Measurements from ENCODE around the gene DYNC2H1.

DNA sequence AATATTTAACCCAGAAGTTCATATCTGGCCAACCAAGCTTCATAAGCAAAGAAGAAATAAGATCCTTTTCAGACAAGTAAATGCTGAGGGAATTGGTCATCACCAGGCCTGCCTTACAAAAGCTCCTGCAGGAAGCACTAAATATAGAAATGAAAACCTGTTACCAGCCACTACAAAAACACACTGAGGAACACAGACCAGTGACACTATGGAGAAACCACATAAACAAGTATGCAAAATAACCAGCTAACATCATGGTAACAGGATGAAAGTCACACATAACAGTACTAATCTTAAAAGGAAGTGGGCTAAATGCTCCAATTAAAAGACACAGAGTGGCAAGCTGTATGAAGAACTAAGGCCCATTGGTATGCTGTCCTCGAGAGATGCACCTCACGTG, 311.4 kb downstream of the DYNC2H1 start:
- TF ChIP-seq, protein P1, sequence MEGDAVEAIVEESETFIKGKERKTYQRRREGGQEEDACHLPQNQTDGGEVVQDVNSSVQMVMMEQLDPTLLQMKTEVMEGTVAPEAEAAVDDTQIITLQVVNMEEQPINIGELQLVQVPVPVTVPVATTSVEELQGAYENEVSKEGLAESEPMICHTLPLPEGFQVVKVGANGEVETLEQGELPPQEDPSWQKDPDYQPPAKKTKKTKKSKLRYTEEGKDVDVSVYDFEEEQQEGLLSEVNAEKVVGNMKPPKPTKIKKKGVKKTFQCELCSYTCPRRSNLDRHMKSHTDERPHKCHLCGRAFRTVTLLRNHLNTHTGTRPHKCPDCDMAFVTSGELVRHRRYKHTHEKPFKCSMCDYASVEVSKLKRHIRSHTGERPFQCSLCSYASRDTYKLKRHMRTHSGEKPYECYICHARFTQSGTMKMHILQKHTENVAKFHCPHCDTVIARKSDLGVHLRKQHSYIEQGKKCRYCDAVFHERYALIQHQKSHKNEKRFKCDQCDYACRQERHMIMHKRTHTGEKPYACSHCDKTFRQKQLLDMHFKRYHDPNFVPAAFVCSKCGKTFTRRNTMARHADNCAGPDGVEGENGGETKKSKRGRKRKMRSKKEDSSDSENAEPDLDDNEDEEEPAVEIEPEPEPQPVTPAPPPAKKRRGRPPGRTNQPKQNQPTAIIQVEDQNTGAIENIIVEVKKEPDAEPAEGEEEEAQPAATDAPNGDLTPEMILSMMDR (IDR thresholded peaks at IDR 0.05), result no peak
- TF ChIP-seq POLR2A (IDR thresholded peaks at IDR 0.05), result no peak
- TF ChIP-seq EP300 (IDR thresholded peaks at IDR 0.05), result no peak
- TF ChIP-seq POLR2AphosphoS5 (IDR thresholded peaks at IDR 0.05), result no peak
